IMR-90 (cell line): ENCODE measurements around the gene AGBL1.

Experiments
- CEBPB ChIP-seq: IDR thresholded peaks from 2 replicates; pipeline ENCODE4 v1.6.1; 2012; ENCODE audit warnings: low read depth, low read length, improper control_type of control experiment
- FOS ChIP-seq: fragments of 150-350 bp; IDR thresholded peaks from 2 replicates; pipeline ENCODE4 v1.6.1; 2016; ENCODE audit warnings: low read depth, low read length
- MAFK ChIP-seq: IDR thresholded peaks from 2 replicates; pipeline ENCODE4 v1.6.1; 2012; ENCODE audit warnings: low read depth, low read length, improper control_type of control experiment
- MAZ ChIP-seq: IDR thresholded peaks from 2 replicates; pipeline ENCODE4 v1.6.1; 2012; ENCODE audit warnings: low read depth, mild to moderate bottlenecking, low read length, improper control_type of control experiment, moderate library complexity, borderline replicate concordance
- MXI1 ChIP-seq: IDR thresholded peaks from 2 replicates; pipeline ENCODE4 v1.6.1; 2012; ENCODE audit warnings: low read depth, mild to moderate bottlenecking, low read length, moderate library complexity, borderline replicate concordance
- NFE2L2 ChIP-seq: fragments of 150-350 bp; IDR thresholded peaks from 2 replicates; pipeline ENCODE4 v1.6.1; 2016; ENCODE audit warnings: low read depth, mild to moderate bottlenecking, low read length
- POLR2A ChIP-seq: IDR thresholded peaks from 2 replicates; pipeline ENCODE4 v1.6.1; 2012; ENCODE audit warnings: mild to moderate bottlenecking, low read depth, low read length
- RAD21 ChIP-seq: IDR thresholded peaks from 2 replicates; pipeline ENCODE4 v1.6.1; 2012; ENCODE audit warnings: low read length, improper control_type of control experiment
- RCOR1 ChIP-seq: IDR thresholded peaks from 2 replicates; pipeline ENCODE4 v1.6.1; 2012; ENCODE audit warnings: mild to moderate bottlenecking, low read length, improper control_type of control experiment; ENCODE audit not compliant: insufficient replicate concordance
- RFX5 ChIP-seq: IDR thresholded peaks from 2 replicates; pipeline ENCODE4 v1.8.0; 2012; ENCODE audit warnings: low read depth, mild to moderate bottlenecking, low read length, moderate library complexity
- SMC3 ChIP-seq: fragments of 150-350 bp; IDR thresholded peaks from 2 replicates; pipeline ENCODE4 v1.6.1; 2016; ENCODE audit warnings: low read depth, mild to moderate bottlenecking, antibody characterized with exemption, low read length, moderate library complexity
- TF ChIP-seq, protein P1 (sequence below): conservative IDR thresholded peaks from 2 replicates; pipeline ENCODE4 v1.5.1; 2012; ENCODE audit warnings: mild to moderate bottlenecking, low read depth, low read length, improper control_type of control experiment
- TF ChIP-seq, protein P2 (sequence below): fragments of 150-350 bp; IDR thresholded peaks from 2 replicates; pipeline ENCODE4 v1.6.1; 2017; ENCODE audit warnings: mild to moderate bottlenecking, antibody characterized with exemption, low read length, low read depth
- TF ChIP-seq, protein P3 (sequence below): fragments of 150-350 bp; IDR thresholded peaks from 2 replicates; pipeline ENCODE4 v1.6.1; 2016; ENCODE audit warnings: low read depth, mild to moderate bottlenecking, low read length, moderate library complexity, borderline replicate concordance

DNA sequence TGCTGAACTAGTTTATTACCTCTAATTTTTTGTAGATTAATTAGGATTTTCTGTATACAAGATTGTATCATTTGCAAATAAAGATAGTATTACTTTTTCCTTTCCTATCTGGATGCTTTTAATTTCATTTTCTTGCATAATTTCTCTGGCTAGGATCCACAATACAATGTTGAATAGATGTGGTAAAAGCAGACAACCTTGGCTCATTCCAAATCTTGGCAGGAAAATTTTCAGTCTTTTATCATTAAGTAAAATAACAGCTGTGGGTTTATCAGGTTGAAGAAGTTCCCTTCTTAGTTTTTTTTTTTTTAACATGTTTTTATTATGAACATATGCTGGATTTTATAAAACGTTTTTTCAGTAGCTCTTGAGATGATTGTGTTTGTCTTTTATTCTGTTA is 422.6 kb downstream of the AGBL1 start:
- TF ChIP-seq, protein P1, sequence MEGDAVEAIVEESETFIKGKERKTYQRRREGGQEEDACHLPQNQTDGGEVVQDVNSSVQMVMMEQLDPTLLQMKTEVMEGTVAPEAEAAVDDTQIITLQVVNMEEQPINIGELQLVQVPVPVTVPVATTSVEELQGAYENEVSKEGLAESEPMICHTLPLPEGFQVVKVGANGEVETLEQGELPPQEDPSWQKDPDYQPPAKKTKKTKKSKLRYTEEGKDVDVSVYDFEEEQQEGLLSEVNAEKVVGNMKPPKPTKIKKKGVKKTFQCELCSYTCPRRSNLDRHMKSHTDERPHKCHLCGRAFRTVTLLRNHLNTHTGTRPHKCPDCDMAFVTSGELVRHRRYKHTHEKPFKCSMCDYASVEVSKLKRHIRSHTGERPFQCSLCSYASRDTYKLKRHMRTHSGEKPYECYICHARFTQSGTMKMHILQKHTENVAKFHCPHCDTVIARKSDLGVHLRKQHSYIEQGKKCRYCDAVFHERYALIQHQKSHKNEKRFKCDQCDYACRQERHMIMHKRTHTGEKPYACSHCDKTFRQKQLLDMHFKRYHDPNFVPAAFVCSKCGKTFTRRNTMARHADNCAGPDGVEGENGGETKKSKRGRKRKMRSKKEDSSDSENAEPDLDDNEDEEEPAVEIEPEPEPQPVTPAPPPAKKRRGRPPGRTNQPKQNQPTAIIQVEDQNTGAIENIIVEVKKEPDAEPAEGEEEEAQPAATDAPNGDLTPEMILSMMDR = no peak
- TF ChIP-seq NFE2L2 (no peak), RFX5 (no peak), POLR2A (no peak), RCOR1 (no peak), CEBPB (no peak), RAD21 (no peak), FOS (no peak), MAZ (no peak), MXI1 (no peak), MAFK (no peak), SMC3 (no peak)
- TF ChIP-seq, protein P2, sequence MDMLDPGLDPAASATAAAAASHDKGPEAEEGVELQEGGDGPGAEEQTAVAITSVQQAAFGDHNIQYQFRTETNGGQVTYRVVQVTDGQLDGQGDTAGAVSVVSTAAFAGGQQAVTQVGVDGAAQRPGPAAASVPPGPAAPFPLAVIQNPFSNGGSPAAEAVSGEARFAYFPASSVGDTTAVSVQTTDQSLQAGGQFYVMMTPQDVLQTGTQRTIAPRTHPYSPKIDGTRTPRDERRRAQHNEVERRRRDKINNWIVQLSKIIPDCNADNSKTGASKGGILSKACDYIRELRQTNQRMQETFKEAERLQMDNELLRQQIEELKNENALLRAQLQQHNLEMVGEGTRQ = no peak
- TF ChIP-seq, protein P3, sequence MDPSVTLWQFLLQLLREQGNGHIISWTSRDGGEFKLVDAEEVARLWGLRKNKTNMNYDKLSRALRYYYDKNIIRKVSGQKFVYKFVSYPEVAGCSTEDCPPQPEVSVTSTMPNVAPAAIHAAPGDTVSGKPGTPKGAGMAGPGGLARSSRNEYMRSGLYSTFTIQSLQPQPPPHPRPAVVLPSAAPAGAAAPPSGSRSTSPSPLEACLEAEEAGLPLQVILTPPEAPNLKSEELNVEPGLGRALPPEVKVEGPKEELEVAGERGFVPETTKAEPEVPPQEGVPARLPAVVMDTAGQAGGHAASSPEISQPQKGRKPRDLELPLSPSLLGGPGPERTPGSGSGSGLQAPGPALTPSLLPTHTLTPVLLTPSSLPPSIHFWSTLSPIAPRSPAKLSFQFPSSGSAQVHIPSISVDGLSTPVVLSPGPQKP = no peak
